Spleen (tissue), 7 donors: ENCODE data around the gene SENP1.

ENCODE experiments used
- CTCF ChIP-seq, 11 experiments: fragments of 200-600 bp in 7 of 11; fragments of 450-650 bp in 4 of 11; sonication (generic) in 4 of 11; IDR thresholded peaks in 8 of 11; conservative IDR thresholded peaks in 3 of 11; 1 replicate in 7 of 11; 2 replicates in 4 of 11; pipeline versions ENCODE4 v1.4.0 to v1.8.0; 2016 to 2021; ENCODE audit warnings: antibody characterized with exemption in 11 of 11, inconsistent platforms in 4 of 11, mild to moderate bottlenecking in 1 of 11
- POLR2A ChIP-seq, 3 donors: fragments of 450-650 bp; IDR thresholded peaks; one replicate each; pipeline ENCODE4 v1.5.1; 2017; ENCODE audit warnings: antibody characterized with exemption in 3 of 3, mild to moderate bottlenecking in 1 of 3
- donor health status: DM: no; HTN: no; CAD: no; lungs with moderate emphysema.
- donor health status: DM: no; HTN: no; CAD: no.
- donor health status: DM: no; HTN: no; CAD: no.

GRCh38 chr12:48036818-48037217 lies 69.1 kb downstream of the SENP1 start:
- TF ChIP-seq POLR2A (IDR thresholded peaks at IDR 0.05) (no peak), CTCF (IDR thresholded peaks at IDR 0.05 in 8 of 11, conservative IDR thresholded peaks at IDR 0.05 in 3 of 11) (no peak)
